Central memory CD8-positive, alpha-beta T cell (primary cell): Measurements from ENCODE around the gene WDR73.
"Not testable (repeated sequence)": the region's sequence is repeated elsewhere in the genome, so short reads cannot be mapped to it uniquely, and the experiment has no call there.

Source experiments
- ATAC-seq: fragments of 150-1000 bp; cut with Tn5 transposase; replicated peaks from 2 replicates; pipeline ENCODE4 v1.10.0; 2022; ENCODE audit warnings: mild to moderate bottlenecking, moderate FRiP score, moderate number of reproducible peaks; ENCODE audit not compliant: poor library complexity, severe bottlenecking; ENCODE audit errors: extremely low read depth
- DNase-seq, 2 donors: peaks; one replicate each; pipeline ENCODE4 v3.0.0; 2021; ENCODE audit warnings: low spot score in 2 of 2
- H3K27ac Mint-ChIP-seq: one replicate; pipeline ENCODE4 v1.8.0; 2022; ENCODE audit warnings: low read depth, mild to moderate bottlenecking, moderate library complexity, mixed read lengths
- H3K27me3 Mint-ChIP-seq: one replicate; pipeline ENCODE4 v1.8.0; 2022; ENCODE audit warnings: mixed read lengths
- H3K36me3 Mint-ChIP-seq: one replicate; pipeline ENCODE4 v1.8.0; 2022; ENCODE audit warnings: mild to moderate bottlenecking, moderate library complexity, mixed read lengths; ENCODE audit not compliant: insufficient read depth
- H3K4me1 Mint-ChIP-seq: one replicate; pipeline ENCODE4 v1.8.0; 2022; ENCODE audit warnings: mixed read lengths
- H3K4me3 Mint-ChIP-seq: one replicate; pipeline ENCODE4 v1.8.0; 2022; ENCODE audit warnings: mild to moderate bottlenecking, moderate library complexity, mixed read lengths
- H3K9me3 Mint-ChIP-seq: one replicate; pipeline ENCODE4 v1.8.0; 2022; ENCODE audit warnings: mixed read lengths

WDR73 gene

DNA sequence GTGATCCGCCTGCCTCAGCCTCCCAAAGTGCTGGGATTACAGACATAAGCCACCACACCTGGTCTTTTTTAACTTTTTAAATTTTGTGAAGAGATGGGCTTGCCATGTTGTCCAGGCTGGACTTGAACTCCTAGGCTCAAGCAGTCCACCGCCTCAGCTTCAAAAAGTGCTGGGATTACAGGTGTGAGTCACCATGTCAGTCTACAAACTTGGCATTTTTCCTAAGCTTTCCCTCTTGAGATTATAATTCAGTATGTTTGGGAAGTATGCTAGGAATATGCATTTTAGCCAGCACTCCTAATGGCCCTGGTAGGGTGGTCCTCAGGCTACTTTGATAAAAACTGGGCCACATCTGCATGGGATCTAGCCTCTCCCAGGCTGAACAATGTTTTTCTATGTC lies 4.4 kb downstream of the WDR73 start:
- H3K27me3 Mint-ChIP-seq = no peaks in the 10 kb centered on the region
- H3K4me1 Mint-ChIP-seq = peaks cover 40% of the 10 kb centered on the region
- DNase-seq = no peak
- H3K4me3 Mint-ChIP-seq = no peak overlapping the region
- ATAC-seq = no peak
- peaks cover 52% of the 10 kb centered on the region for H3K36me3 Mint-ChIP-seq
- no peaks in the 10 kb centered on the region for H3K9me3 Mint-ChIP-seq
- H3K27ac Mint-ChIP-seq = no peak overlapping the region

DNA sequence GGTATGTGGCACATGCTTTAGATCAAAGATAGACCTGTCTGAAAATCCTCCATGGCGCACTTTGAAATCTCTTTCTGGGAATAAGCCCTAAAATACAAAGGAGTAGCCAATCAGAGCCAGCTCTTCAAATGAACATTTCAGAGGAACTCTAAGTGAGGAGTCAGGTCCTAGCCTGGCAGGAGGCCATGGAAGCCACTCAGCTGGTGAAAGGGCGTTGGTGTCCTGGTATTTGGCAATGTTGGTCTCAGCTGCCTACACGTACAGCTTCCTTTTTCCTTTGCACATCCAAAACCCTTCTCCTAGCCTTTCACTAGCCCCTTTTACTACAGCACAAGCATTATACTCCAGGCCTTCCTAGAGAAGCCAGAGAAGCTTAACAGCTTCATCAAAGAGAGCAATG lies 5.5 kb downstream of the WDR73 start:
- H3K36me3 Mint-ChIP-seq = peaks cover 50% of the 10 kb centered on the region
- DNase-seq (no peak), ATAC-seq (no peak)
- H3K9me3 Mint-ChIP-seq = no peaks in the 10 kb centered on the region
- peaks cover 31% of the 10 kb centered on the region for H3K4me1 Mint-ChIP-seq
- H3K4me3 Mint-ChIP-seq = no peak overlapping the region
- no peaks in the 10 kb centered on the region for H3K27me3 Mint-ChIP-seq
- peak overlapping the region; percentile 50 for H3K27ac Mint-ChIP-seq

DNA sequence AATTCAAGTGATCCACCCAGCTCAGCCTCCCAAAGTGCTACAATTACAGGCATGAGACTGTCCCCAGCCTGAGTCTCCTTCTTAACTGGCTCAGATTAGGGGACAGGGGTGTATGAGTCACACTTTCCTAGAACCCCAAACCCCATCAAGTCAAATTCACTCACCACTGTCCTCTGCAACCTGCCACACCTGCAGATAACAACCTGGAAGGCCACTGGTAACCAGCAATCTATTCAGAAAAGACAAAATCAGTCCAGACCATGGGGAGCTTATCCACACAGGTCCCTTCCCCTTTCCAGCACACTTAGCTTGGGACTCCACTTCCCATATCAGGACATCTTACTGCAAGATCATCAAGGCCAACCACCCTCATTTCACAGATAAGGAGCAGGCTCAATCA lies 6.4 kb downstream of the WDR73 start:
- Mint-ChIP-seq H3K27me3 (no peaks in the 10 kb centered on the region), H3K36me3 (peaks cover 59% of the 10 kb centered on the region), H3K9me3 (no peaks in the 10 kb centered on the region), H3K4me3 (no peak overlapping the region), H3K27ac (no peak overlapping the region), H3K4me1 (peaks cover 28% of the 10 kb centered on the region)
- ATAC-seq = no peak
- no peak for DNase-seq

DNA sequence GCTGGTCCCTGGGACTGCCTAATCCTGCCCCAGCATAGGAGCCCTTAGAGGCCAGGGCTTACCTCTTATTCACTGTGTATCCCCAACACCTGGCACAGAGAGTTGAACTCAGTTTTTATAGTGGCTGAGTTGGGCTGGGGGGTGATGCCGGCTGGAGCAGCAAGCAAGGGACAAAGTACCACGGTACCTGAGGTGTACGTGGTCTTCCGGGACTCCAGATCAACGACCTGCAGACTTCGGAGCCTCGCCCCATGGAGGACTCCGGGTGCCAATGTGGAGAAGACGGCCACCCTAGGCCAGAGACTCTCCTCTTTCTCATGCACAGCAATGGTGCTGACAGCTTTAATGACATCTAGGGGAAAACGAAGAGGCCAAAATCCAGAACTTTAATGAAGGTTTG lies 8.1 kb downstream of the WDR73 start:
- no peaks in the 10 kb centered on the region for H3K27me3 Mint-ChIP-seq
- peaks cover 65% of the 10 kb centered on the region for H3K36me3 Mint-ChIP-seq
- H3K4me3 Mint-ChIP-seq = no peak overlapping the region
- no peak overlapping the region for H3K27ac Mint-ChIP-seq
- H3K4me1 Mint-ChIP-seq = peaks cover 21% of the 10 kb centered on the region
- ATAC-seq (no peak), DNase-seq (no peak)
- no peaks in the 10 kb centered on the region for H3K9me3 Mint-ChIP-seq

DNA sequence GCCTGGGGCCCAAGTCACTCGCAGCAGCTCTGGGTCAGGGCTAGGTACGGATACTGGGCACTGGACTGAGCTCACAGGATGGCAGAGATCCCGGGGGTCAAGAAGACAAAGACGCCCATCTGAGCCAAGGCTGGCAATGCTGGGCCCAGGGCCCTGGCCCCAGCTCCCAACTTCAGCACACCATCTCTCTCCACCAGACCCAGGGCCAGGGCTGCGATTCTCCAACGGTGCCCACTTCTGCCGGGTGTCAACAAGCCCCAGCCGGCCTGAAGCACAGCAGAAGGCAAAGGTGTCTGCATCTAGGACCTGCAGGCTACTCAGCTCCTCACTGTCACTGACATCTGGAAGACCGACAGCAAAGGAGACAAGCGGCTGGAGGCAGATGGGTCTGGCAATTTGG lies 8.6 kb downstream of the WDR73 start:
- no peaks in the 10 kb centered on the region for H3K27me3 Mint-ChIP-seq
- H3K36me3 Mint-ChIP-seq = peaks cover 64% of the 10 kb centered on the region
- H3K27ac Mint-ChIP-seq = no peak overlapping the region

DNA sequence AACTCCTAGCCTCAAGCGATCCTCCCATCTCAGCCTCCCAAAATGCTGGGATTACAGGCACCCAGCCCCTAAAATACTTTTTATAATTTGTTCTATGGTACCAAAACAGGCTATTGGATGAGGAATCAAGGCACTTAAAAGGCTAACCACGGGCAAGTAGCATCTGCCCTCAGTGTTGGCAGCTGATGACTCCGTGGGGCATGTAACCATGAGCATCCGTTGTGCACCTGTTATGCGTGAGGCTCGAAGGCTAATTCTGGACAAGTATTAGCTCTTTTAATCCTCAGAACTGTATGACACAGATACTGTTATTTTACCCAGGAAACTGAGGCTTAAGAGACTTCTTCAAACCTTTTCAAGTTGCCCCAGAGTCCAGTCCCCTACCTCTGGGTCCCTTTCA lies 10.2 kb downstream of the WDR73 start:
- no peak overlapping the region for H3K27ac Mint-ChIP-seq
- no peaks in the 10 kb centered on the region for H3K9me3 Mint-ChIP-seq
- H3K27me3 Mint-ChIP-seq = no peaks in the 10 kb centered on the region
- no peak overlapping the region for H3K4me3 Mint-ChIP-seq
- peaks cover 15% of the 10 kb centered on the region for H3K4me1 Mint-ChIP-seq
- ATAC-seq = no peak
- H3K36me3 Mint-ChIP-seq = peaks cover 66% of the 10 kb centered on the region
- DNase-seq = no peak

More for the DNA sequence above, 8.6 kb downstream of the WDR73 start:
- H3K4me1 Mint-ChIP-seq = peaks cover 21% of the 10 kb centered on the region
- no peak for ATAC-seq
- H3K9me3 Mint-ChIP-seq = no peaks in the 10 kb centered on the region
- no peak for DNase-seq
- no peak overlapping the region for H3K4me3 Mint-ChIP-seq

DNA sequence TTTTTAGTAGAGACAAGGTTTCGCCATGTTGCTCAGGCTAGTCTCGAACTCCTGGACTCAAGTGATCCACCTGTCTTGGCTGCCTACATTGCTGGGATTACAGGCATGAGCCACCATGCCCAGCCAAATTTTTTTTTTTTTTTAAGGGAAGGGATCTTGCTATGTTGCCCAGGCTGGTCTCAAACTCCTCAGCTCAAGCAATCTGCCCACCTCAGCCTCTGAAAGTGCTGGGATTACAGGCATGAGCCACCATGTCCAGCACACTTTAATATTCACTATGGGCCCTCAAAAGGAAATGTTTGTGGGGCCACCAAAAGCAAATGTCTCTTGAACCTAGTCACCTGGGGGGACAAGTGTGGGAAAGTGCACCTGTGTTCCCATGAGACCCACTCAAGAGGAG lies 11.4 kb downstream of the WDR73 start:
- not testable (repeated sequence) for H3K27ac Mint-ChIP-seq, H3K4me1 Mint-ChIP-seq, H3K27me3 Mint-ChIP-seq, DNase-seq, H3K9me3 Mint-ChIP-seq, H3K4me3 Mint-ChIP-seq, ATAC-seq
- peaks cover 66% of the 10 kb centered on the region for H3K36me3 Mint-ChIP-seq

DNA sequence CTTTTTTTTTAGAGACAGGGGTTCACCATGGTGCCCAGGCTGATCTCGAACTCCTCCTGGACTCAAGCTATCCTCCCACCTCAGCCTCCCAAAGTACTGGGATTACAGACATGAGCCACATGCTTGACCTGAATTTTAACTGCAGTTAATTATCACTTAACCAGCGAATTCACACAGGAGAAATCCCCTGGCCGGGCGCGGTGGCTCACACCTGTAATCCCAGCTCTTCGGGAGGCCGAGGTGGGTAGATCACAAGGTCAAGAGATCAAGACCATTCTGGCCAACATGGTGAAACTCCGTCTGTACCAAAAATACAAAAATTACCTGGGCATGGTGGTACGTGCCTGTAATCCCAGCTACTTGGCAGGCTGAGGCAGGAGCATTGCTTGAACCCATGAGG lies 12.2 kb downstream of the WDR73 start:
- not testable (repeated sequence) for ATAC-seq

DNA sequence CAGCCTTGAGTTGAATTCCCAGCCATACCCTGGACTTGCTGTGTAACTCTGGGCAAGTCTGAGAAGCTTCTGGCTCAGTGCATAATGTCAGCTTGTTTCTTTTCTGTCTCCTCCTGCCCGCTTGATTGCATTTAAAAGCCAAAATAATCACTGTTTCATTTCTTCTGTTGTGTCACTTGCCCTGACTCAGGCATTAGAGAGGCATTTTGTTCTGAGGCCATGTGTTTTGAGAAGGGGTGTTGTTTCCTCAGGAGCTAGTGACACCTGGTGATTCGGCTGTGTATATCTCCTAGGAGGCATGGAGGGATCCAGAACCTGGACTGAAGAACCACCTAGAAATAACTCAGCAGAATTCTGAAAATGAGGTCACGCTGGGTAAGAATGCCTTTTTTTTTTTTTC lies 16.0 kb downstream of the WDR73 start:
- Mint-ChIP-seq H3K4me3 (no peak overlapping the region), H3K9me3 (no peaks in the 10 kb centered on the region), H3K27ac (peak overlapping the region; percentile 10), H3K27me3 (no peaks in the 10 kb centered on the region), H3K36me3 (peaks cover 59% of the 10 kb centered on the region), H3K4me1 (peaks cover 24% of the 10 kb centered on the region)
- no peak for ATAC-seq
- no peak for DNase-seq

More for the DNA sequence above, 12.2 kb downstream of the WDR73 start:
- H3K36me3 Mint-ChIP-seq = peaks cover 64% of the 10 kb centered on the region
- not testable (repeated sequence) for DNase-seq, H3K27me3 Mint-ChIP-seq, H3K4me3 Mint-ChIP-seq, H3K9me3 Mint-ChIP-seq, H3K4me1 Mint-ChIP-seq, H3K27ac Mint-ChIP-seq

DNA sequence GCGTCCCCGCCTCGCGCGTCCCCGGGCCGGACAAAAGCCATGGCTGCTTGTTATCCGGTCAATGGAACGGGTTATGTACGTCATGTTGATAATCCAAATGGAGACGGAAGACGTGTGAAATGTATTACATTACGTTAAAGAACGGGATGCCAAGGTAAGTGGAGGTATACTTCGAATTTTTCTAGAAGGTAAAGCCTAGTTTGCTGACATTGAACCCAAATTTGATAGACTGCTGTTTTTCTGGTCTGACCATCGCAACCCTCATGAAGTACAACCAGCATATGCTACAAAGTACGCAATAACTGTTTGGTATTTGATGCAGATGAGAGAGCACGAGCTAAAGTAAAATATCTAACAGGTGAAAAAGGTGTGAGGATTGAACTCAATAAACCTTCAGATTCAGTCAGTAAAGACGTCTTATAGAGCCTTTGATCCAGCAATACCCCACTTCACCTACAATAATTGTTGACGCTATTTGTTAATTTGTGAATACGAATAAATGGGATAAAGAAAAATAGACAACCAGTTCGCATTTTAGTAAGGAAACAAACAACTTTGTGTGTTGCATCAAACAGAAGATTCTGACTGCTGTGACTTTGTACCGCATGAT lies 19.8 kb downstream of the WDR73 start:
- H3K36me3 Mint-ChIP-seq = peaks cover 41% of the 10 kb centered on the region
- peaks cover 40% of the 10 kb centered on the region for H3K4me1 Mint-ChIP-seq
- no peaks in the 10 kb centered on the region for H3K9me3 Mint-ChIP-seq
- no peak for ATAC-seq
- no peaks in the 10 kb centered on the region for H3K27me3 Mint-ChIP-seq
- H3K27ac Mint-ChIP-seq = peak overlapping the region; percentile 73
- no peak for DNase-seq
- H3K4me3 Mint-ChIP-seq = peak overlapping the region; percentile 86

DNA sequence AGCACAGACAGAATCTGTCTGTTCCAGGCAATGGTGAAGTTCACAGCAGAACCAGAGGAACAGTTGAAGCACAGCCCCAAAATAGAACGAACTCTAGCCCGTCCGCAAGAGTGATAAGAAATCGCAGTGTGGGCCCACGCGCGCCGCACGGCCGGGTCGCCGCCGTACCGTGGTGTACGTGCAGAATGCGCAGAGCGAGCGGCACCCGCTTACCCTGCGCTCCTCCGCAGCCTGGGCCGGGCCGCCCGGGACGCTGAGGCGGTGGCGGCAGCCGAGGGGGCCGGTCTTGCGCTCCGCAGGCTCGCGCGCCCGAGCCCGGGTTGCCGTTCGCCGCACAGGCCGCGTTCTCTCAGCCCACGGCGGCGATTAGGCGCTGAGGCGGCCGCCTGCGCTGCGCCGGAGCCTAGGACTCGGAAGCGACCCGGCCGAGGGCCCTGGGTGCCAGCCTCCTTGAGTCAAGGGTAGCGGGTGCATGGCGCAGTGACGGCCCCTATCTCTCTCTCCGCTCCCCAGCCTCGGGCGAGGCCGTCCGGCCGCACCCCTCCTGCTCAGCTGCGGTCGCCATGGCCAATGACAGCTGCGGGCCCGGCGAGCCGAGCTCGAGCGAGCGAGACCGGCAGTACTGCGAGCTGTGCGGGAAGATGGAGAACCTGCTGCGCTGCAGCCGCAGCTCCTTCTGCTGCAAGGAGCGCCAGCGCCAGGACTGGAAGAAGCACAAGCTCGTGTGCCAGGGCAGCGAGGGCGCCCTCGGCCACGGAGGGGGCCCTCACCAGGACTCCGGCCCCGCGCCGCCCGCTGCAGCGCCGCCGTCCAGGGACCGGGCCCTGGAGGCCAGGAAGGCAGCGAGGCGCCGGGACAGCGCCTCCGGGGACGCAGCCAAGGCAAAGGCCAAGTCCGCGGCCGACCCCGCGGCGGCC lies 20.5 kb downstream of the WDR73 start:
- peak; percentile 50 for ATAC-seq
- Mint-ChIP-seq H3K9me3 (no peaks in the 10 kb centered on the region), H3K36me3 (peaks cover 36% of the 10 kb centered on the region), H3K27ac (peak overlapping the region; percentile 73), H3K27me3 (no peaks in the 10 kb centered on the region), H3K4me1 (peaks cover 40% of the 10 kb centered on the region), H3K4me3 (peak overlapping the region; percentile 86)
- peak; percentile 46 to 48 for DNase-seq

DNA sequence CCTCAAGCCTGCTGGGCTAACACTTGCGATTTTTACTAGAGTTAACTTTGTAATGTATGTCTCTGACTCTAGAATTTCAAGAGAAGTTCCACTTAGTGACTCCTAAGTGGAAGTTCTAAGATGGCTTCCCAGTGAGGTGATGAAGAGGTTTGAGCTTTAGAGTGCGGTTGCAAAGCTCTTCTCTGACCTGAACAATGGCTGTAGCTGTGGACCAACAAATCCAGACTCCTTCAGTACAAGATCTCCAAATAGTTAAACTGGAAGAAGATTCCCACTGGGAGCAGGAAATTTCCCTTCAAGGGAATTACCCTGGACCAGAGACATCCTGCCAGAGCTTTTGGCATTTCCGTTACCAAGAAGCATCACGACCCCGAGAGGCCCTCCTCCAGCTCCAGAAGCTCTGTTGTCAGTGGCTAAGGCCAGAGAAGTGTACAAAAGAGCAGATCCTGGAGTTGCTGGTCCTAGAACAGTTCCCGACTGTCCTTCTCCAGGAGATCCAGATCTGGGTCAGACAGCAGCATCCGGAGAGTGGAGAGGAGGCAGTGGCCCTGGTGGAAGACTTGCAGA lies 22.3 kb downstream of the WDR73 start:
- DNase-seq = no peak
- Mint-ChIP-seq H3K4me3 (peak overlapping the region; percentile 86), H3K27ac (peak overlapping the region; percentile 93), H3K9me3 (no peaks in the 10 kb centered on the region), H3K36me3 (peaks cover 24% of the 10 kb centered on the region), H3K27me3 (no peaks in the 10 kb centered on the region), H3K4me1 (peaks cover 40% of the 10 kb centered on the region)
- ATAC-seq = no peak

DNA sequence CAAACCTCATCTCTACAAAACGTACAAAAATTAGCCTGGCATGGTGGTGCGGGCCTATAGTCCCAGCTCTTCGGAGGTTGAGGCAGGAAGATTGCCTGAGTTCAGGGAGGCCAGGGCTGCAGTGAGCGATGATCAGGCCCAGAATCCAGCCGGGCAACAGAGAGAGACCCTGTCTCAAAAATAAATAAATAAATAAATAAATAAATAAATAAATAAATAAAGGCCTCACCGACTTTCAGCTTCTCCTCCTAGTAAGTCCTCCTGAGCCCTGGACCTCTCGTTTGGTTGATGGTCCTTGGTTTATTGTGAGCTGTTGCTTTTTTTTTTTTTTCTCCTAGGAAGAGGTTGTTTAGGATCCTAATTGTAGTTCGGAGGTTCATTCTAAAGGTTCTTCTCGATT lies 25.1 kb downstream of the WDR73 start:
- H3K36me3 Mint-ChIP-seq = peaks cover 17% of the 10 kb centered on the region
- no peaks in the 10 kb centered on the region for H3K27me3 Mint-ChIP-seq
- no peaks in the 10 kb centered on the region for H3K9me3 Mint-ChIP-seq
- no peak overlapping the region for H3K27ac Mint-ChIP-seq
- ATAC-seq (no peak), DNase-seq (no peak)
- peaks cover 32% of the 10 kb centered on the region for H3K4me1 Mint-ChIP-seq
- H3K4me3 Mint-ChIP-seq = no peak overlapping the region
